Ascending aorta (tissue), 2 donors: ENCODE results near the gene NBEA. TPM values are rescaled to one million over a fixed set of nuclear protein-coding genes. Genes with fewer than 3 reads are reported as not detected.

Source experiments
- DNase-seq, 2 donors: peaks; one replicate each; pipeline ENCODE4 v3.0.0-alpha.2; 2019; ENCODE audit warnings: low spot score in 2 of 2
- H3K27ac ChIP-seq, 2 donors: fragments of 200-600 bp; sonication (generic); one replicate each; pipeline ENCODE4 v1.5.1; 2016 to 2017; ENCODE audit warnings: mild to moderate bottlenecking in 1 of 2
- H3K27me3 ChIP-seq: fragments of 200-600 bp; sonication (generic); one replicate; pipeline ENCODE4 v1.5.1; 2017
- H3K36me3 ChIP-seq, 2 donors: fragments of 200-600 bp; sonication (generic); one replicate each; pipeline ENCODE4 v1.5.1; 2016
- H3K4me1 ChIP-seq, 2 donors: fragments of 200-600 bp; sonication (generic); one replicate each; pipeline ENCODE4 v1.5.1; 2016 to 2017; ENCODE audit warnings: mild to moderate bottlenecking in 1 of 2
- H3K4me3 ChIP-seq, 2 donors: fragments of 200-600 bp; sonication (generic); one replicate each; pipeline ENCODE4 v1.5.1; 2016 to 2017; ENCODE audit warnings: mild to moderate bottlenecking in 1 of 2
- H3K9me3 ChIP-seq, 2 donors: fragments of 200-600 bp; sonication (generic); one replicate each; pipeline ENCODE4 v1.5.1; 2016
- intact Hi-C: fragments of 100-400 bp; cut with DNase I; formaldehyde crosslinking; loops from one replicate; pipeline ENCODE4 v1.15.1; 2023
- total RNA-seq: library from RNA; depleted of rRNA; stranded (reverse); fragments of >200 nt; gene quantifications from one replicate; pipeline ENCODE4 v1.1.0, GENCODE V29; 2016
- TF ChIP-seq, protein P1 (sequence below), 3 experiments: fragments of 200-600 bp in 2 of 3; fragments of 450-650 bp in 1 of 3; sonication (generic) in 2 of 3; IDR thresholded peaks; one replicate each; pipeline ENCODE4 v1.5.1; 2016 to 2019; ENCODE audit warnings: antibody characterized with exemption in 3 of 3, mild to moderate bottlenecking in 1 of 3, moderate library complexity in 1 of 3

Gene NBEA
- total RNA-seq, 1 donor from 2014 or later, result 1.6 TPM

DNA sequence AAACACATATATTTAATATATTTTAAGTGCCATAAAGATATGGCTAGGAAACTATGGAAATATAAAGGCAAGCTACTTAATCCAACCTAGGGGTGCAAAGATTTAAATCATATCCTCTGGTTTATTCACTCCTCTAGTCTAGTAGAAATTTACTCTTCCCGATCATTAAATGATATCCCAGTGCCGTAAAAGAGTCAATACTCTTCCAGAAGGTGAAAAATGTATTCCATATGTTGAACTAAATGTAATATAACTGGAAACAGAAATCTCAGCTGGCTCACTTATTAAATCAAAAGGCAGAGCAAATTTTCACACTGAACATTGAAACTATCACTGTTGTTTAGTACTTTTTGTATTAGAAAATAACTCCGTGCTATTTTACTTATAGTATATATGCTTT lies 523.3 kb downstream of the NBEA start:
- no peak overlapping the region for H3K27ac ChIP-seq
- no peaks in the 10 kb centered on the region for H3K36me3 ChIP-seq
- no peak for DNase-seq
- TF ChIP-seq, protein P1, sequence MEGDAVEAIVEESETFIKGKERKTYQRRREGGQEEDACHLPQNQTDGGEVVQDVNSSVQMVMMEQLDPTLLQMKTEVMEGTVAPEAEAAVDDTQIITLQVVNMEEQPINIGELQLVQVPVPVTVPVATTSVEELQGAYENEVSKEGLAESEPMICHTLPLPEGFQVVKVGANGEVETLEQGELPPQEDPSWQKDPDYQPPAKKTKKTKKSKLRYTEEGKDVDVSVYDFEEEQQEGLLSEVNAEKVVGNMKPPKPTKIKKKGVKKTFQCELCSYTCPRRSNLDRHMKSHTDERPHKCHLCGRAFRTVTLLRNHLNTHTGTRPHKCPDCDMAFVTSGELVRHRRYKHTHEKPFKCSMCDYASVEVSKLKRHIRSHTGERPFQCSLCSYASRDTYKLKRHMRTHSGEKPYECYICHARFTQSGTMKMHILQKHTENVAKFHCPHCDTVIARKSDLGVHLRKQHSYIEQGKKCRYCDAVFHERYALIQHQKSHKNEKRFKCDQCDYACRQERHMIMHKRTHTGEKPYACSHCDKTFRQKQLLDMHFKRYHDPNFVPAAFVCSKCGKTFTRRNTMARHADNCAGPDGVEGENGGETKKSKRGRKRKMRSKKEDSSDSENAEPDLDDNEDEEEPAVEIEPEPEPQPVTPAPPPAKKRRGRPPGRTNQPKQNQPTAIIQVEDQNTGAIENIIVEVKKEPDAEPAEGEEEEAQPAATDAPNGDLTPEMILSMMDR (IDR thresholded peaks at IDR 0.05), result no peak
- intact Hi-C loops, result no loop called here
- H3K4me1 ChIP-seq, result no peaks in the 10 kb centered on the region
- no peaks in the 10 kb centered on the region for H3K9me3 ChIP-seq
- no peaks in the 10 kb centered on the region for H3K27me3 ChIP-seq
- H3K4me3 ChIP-seq, result no peak overlapping the region

DNA sequence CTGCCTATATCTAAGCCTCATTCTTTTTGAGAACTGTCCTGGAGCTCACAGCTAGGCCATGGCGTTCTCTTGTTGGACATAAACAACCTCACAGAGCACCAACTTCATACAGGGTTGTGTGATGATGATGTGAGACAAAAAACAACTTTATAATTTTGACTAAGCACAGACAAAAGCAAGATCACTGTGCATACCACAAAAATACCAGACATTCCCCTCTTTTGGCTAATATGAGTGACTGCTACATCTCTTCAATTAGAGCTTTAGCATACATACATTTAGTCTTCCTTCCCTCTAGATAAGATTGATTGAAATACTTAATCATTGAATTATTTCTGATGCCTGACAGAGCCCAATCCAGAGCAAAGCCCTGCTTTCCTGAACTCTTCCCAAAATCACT lies 526.1 kb downstream of the NBEA start:
- TF ChIP-seq, protein P1 (IDR thresholded peaks at IDR 0.05), result no peak
- intact Hi-C loops, result no loop called here
- Histone ChIP-seq H3K36me3 (no peaks in the 10 kb centered on the region), H3K9me3 (no peaks in the 10 kb centered on the region), H3K27me3 (no peaks in the 10 kb centered on the region), H3K4me1 (peaks cover 0 to 3% of the 10 kb centered on the region in 2 donors), H3K4me3 (no peak overlapping the region), H3K27ac (no peak overlapping the region)
- no peak for DNase-seq

DNA sequence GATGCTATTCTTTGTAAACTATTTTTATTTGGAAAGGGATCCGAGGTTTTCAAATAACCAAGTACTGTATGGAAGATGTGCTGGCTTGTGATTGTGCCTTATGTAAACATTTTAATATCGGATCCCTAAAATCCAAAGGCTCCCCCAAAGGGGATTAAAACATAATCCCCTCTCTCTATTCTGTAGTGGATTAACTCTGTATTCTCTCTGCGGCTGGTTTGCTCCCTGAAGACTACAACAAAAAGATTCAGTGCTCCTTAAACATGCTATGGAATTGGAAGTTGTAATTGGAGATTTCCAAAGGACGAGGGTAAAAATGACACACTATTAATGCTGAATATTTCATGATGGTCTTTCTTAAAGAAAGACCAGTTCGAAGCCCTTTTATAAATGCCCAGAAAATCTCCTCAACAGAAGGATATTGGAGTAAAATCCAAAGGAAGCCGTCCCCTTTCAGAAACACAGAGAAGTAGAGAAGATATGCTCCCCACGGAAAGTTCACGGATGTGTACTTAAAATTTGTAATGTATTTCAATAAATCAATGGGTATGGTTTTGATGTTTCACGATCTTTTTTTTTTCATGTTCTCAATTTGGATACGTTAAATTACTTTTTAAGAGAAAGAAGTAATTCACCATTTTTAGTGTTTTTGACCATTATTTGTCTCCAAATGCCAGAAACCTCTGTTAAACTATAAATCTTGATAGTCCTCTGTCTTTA lies 527.9 kb downstream of the NBEA start:
- H3K4me3 ChIP-seq, result peak overlapping the region in 1 of 2 donors; percentile 68
- H3K27me3 ChIP-seq, result no peaks in the 10 kb centered on the region
- H3K9me3 ChIP-seq, result no peaks in the 10 kb centered on the region
- TF ChIP-seq, protein P1 (IDR thresholded peaks at IDR 0.05), result no peak
- no peak for DNase-seq
- H3K4me1 ChIP-seq, result peaks cover 0 to 3% of the 10 kb centered on the region in 2 donors
- intact Hi-C loops, result no loop called here
- no peak overlapping the region for H3K27ac ChIP-seq
- no peaks in the 10 kb centered on the region for H3K36me3 ChIP-seq

DNA sequence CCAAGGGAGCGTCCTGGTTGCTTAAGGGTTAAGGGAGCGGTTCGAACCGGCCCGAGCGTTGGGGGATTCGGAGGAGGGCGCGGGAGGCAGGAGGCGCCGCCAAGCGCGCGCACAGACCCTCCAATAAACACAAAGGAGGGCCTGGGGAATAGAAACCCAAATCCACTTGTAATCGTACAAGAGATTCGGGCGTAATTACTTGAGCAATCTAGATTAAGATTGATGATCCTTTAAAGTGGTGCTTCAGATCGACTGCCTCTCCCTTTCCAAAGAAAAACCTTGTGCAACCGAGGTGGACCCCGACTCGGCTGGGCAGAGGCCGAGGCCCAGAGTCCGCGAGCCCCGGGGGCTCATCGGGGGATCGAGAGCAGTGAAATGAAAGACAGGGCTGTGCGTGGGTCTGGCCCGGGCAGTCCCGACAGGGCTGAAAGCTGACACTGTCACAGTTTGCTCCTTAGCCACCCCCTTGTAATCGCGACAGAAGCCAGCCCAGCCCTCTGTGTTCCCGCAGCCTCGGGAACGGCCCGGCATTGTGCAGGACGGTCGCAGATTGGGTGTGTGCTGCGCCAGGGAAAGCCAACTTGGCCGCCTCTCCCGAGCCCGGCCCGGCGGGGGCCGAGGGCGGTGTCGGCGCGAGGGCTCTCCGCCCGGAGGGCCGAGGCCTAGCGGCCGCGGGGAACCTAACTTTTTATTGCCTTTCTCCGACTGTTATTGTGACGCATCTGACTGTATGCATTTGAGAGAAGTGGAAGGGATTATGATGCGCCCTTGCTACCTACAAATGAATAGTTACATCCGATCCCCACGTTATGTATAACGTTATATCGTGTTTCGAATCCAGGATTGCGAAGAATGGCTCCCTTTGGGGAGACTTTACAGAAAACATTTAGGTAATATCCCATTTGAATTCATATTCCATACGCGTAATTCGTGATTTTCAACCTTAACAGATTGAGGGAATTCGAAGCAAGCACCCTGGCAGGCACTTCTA lies 528.9 kb downstream of the NBEA start:
- H3K4me1 ChIP-seq, result peaks cover 0 to 3% of the 10 kb centered on the region in 2 donors
- no peaks in the 10 kb centered on the region for H3K9me3 ChIP-seq
- TF ChIP-seq, protein P1 (IDR thresholded peaks at IDR 0.05), result no peak
- intact Hi-C loops, result no loop called here
- no peak for DNase-seq
- peak overlapping the region; percentile 28 to 35 for H3K27ac ChIP-seq
- H3K36me3 ChIP-seq, result no peaks in the 10 kb centered on the region
- H3K27me3 ChIP-seq, result no peaks in the 10 kb centered on the region
- H3K4me3 ChIP-seq, result peak overlapping the region; percentile 45 to 68

DNA sequence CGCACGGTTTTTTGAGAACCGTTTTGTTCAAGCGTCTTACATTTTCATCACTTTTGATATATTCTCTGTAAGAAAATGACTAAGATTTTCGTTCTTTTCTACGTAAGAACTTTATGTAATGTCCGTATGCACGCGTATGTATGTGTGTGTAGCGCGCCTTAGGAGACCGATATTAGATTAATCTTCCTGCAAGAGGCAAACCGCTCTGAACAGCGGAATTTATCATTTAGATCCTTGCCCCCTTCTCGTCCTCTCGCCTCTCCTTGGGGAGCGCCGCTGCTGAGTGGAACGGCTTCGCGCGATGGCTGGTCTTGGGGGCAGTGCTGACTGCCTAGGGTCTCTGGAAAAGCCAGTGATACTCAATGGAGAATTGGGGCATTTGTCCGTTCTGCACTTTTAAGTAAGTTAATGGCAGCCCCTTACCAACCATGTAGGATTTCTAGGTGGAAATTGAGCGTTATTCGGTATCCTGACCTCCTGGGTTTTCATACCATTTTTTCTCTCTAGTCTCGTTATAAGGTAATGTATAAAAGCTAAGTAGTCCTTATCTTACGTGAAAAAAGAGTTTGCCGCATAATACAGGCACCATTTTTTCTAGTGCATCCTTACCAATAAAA lies 529.7 kb downstream of the NBEA start:
- Histone ChIP-seq H3K9me3 (no peaks in the 10 kb centered on the region), H3K27me3 (no peaks in the 10 kb centered on the region), H3K4me3 (peak overlapping the region in 1 of 2 donors; percentile 68), H3K36me3 (no peaks in the 10 kb centered on the region), H3K27ac (no peak overlapping the region), H3K4me1 (peaks cover 0 to 3% of the 10 kb centered on the region in 2 donors)
- TF ChIP-seq, protein P1 (IDR thresholded peaks at IDR 0.05), result no peak
- intact Hi-C loops, result no loop called here
- DNase-seq, result no peak
